RCC 7860 (cell line): ENCODE data around the gene CNDP2.
A peak's percentile ranks its signal among the peaks of the same experiment; 100 is the strongest.

Experiments used
- DNase-seq: peaks from one replicate; pipeline ENCODE4 v3.0.0-alpha.2; 2015; ENCODE audit warnings: low spot score
- FAIRE-seq: peaks from 2 replicates; lab custom pipeline; 2012; peaks lifted over from hg19 to GRCh38; lab: Jason Lieb, UNC

CNDP2 gene

DNA sequence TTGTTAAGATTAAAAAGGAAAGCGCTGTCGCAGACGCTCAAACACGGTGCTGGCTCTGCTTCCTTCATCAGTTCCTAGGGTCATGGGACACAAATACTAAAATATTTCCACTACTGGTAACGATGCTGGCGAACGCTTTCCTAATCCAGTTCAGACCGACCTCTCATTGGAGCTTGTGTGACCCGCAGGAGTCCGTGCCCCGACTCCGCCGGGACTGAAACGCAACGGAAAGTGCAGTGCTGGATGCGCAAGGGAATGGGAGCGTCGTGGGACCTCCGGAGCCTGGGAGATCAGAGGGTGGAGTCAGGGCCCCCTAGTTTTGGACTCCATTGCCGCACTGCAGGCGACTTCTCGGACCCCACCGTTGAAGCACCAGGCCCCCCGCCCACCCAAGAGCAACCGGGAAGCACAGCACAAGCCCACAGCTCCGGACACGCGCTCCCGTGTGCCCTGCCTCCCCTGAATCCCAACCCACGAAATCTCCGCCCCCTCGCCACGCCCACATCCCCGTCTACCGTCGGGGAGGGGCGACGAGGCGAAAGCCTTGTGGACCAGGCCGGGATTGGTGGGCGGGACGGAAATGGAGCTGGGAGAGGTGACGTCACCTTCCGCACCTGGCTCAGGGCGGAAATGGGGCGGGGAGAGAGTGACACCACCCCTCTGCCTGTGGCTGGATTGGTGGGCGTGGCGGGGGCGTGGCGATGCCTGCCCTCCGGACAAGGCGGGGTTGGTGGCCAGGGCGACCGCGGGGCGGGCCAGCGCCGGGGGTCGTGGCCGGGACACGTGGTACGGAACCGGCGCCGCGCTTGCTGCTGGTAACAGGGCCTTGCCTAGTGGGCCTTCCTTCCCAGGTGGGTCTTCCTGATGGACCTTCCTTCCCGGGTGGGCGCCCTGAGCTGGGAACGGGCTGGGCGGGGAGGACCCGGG, at the start of gene CNDP2:
Gene CNDP2, plus strand, starts transcription at position 783 of the 927 bp plus-strand sequence. CDS start 3,611 bp downstream, outside the sequence.
- DNase-seq = peak; percentile 93
- FAIRE-seq = peak; percentile 81

DNA sequence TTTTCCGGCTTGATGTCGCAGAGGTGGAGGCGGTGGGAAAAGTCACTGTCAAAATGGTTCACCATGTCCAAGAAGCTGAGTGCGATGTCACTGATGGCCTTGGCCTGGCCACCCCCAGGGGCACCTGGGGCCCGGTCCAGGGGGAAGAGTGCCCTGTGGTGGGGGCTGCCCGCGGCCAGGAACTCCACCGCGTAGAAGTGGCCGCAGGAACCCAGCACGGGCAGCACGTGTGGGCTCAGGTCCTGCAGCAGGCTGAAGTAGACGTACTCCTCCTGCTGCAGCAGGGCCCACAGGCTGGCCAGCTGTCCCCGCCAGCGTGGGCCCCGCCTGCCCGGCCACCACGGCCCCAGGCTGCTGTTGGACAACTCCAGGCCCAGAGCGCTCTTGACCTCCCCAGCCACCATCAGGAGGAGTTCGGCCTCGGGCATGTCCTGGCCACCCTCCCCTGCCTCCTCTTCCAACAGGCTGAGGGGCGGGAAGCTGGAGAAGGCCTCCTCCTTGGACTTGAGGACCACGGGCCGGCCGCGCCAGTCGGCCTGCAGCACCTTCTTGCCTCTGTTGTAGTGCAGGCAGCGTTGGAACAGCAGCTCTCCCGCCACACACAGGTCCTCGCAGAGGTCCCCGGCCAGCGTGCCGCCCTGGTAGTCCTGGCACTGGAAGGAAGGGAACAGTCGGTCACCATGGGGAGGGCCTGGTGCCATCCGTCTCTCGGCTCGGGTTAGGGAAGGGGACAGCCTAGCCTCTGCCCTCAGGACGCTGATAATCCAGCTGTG, 49.3 kb upstream of the CNDP2 start:
- DNase-seq (no peak), FAIRE-seq (no peak)

GRCh38 chr18:74447404-74448152, 48.6 kb upstream of the CNDP2 start:
- DNase-seq (no peak), FAIRE-seq (no peak)

DNA sequence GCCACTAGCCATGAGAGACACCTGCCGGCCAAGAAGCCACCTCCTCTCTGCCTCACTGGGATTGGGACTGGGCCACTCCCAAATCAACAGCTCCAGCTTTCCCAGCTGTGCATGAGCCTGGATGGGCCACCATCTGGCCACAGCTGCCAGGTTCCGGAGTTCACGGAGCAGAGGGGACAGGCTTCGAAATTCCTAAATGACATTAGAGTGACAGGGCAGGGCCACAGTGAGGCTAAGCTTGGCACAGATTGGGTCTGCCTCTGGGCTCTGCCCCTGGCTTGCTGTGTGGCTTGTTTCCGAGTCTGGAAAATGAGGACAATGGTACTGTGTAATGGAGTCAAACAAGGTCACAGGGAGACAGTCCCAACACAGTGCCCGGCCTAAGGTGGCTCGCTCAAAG, 45.5 kb upstream of the CNDP2 start:
- FAIRE-seq (no peak), DNase-seq (no peak)

- DNase-seq = no peak
- FAIRE-seq = no peak
Observed at GRCh38 chr18:74451148-74451547, 45.0 kb upstream of the CNDP2 start.

GRCh38 chr18:74453016-74453566, 43.1 kb upstream of the CNDP2 start:
- DNase-seq (no peak), FAIRE-seq (no peak)

DNA sequence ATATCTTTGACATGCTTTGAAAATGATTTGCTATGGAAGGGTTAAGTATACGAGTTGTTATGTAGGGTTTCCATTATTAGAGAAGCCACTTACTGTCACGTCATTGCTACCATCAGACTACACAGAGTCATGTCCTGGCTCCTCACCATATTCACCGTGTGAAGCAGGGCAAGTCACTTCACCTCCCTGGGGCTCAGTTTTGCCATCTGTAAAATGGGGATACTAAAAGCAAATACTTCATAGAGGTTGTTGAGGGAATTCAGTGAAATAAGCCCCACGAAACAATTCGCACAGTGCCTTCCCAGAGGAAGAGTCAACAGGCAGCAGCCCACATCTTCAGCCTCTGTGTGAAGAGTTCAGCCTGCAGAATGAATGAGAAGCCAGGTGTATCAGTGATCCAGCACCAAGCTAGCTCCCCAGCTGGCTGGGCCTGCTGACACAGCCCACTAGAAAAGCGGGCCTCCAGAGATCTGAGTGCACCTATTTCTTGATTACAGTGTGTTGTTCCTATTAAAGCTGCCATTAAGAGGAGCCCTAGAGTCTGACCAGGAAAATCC, 42.4 kb upstream of the CNDP2 start:
- DNase-seq (no peak), FAIRE-seq (no peak)

DNA sequence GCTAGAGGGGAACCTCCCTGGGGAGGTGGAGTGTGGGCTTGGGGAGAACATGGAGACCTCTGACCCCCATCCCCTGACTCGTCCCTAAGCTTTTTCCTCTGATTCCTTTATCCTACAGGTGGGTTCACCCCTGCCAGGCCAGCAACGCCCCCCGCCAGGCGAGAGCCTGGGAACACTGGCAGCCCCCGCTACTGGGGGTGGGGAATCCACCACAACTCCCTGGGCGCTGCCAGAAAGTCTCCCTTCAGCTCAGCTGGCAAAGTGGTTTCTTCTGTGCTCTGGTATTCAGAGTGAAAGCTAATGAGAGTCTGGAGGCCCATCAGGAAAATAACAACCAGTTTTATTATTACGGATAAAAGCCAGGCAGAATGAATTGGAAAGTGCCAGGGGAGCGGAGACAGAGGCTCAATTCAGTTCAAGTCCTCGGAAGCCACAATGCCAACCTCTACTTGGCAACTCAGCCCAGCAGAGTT, 41.8 kb upstream of the CNDP2 start:
- DNase-seq = no peak
- no peak for FAIRE-seq

DNA sequence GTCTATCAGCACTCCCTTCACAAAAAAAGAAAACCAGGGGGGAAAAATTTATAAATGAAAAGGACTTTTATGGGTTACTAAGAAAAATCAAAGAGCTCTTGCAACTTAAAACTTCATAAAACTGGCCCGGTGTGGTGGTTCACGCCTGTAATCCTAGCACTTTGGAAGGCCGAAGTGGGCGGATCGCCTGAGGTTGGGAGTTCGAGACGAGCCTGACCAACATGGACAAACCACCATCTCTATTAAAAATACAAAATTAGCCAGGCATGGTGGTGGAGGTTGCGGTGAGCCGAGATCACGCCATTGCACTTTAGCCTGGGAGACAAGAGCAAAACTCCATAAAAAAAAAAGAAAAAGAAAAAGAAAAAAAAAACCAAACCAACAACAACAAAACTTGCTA, 40.8 kb upstream of the CNDP2 start:
- no peak for FAIRE-seq

GRCh38 chr18:74456017-74456348, 40.2 kb upstream of the CNDP2 start:
- FAIRE-seq = no peak
- no peak for DNase-seq

More for the DNA sequence above, 40.8 kb upstream of the CNDP2 start:
- DNase-seq = no peak

- DNase-seq (no peak), FAIRE-seq (no peak)
Observed at GRCh38 chr18:74456349-74457042, 39.7 kb upstream of the CNDP2 start.

DNA sequence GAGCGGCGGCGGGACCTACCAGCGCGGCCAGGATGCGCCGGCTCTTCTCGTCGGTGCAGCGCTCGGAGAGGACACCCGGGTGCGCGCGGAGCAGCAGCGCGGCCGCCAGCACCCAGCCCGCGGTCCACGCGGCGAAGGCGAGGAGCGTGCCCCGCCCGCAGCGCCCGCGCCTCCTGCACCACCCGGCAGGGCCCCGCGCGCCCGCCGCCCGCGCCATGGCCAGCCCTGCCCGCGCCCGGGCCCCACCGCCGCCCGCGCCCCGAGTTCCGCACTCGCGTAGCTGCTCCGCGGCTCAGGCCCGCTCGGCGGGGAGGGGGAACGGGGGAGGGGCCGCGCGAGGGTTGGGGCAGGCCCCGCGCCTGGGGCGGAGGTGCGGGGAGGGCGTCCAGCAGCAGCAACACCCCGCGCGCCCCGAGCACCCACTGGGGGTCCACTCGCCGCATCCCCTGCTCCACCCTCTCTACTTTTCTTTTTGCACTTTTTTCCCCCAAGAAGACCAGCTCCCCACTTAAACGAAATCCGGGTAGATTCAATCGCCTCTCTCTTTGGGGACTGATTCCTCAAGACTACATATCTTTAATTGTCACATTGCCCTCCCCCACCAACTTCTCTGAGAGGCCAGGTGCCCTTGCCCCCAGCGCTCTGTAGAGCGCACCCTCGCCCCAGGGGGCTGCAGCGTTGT, 39.0 kb upstream of the CNDP2 start, which contains the start of gene DIPK1C:
Gene DIPK1C, minus strand, starts transcription at position 266 of the 682 bp plus-strand sequence. Its CDS starts 49 bp downstream, at position 217.
- DNase-seq = no peak

GRCh38 chr18:74457725-74458421, 38.3 kb upstream of the CNDP2 start:
- FAIRE-seq (no peak), DNase-seq (no peak)

More for the DNA sequence above, 39.0 kb upstream of the CNDP2 start, which contains the start of gene DIPK1C:
- FAIRE-seq = no peak

- no peak for FAIRE-seq
- no peak for DNase-seq
Observed at GRCh38 chr18:74459889-74460288, 36.3 kb upstream of the CNDP2 start.

DNA sequence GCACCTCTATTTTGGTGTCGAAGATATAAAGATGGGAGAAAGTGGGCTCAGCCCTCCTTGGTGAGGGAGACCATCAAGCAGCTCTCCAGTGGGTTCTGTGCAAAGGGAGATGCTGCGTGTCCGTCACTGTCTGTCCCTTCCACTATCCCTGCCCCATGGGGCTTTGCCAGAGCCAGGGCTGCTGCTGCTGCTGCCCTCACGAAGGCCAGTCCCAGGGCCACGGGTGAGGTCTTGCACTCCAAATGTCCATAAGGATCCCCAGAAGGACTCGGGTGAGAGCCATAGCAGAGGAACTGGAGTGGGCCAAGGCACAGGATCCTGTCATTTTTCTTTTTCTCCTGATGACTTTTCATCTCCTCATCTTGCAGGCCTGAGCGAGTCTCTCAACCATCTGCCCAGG, 35.3 kb upstream of the CNDP2 start:
- DNase-seq (no peak), FAIRE-seq (no peak)

GRCh38 chr18:74463254-74463653, 32.9 kb upstream of the CNDP2 start:
- no peak for FAIRE-seq
- no peak for DNase-seq

GRCh38 chr18:74463983-74464382, 32.2 kb upstream of the CNDP2 start:
- no peak for DNase-seq
- FAIRE-seq = no peak

GRCh38 chr18:74465775-74466174, 30.4 kb upstream of the CNDP2 start:
- DNase-seq = no peak
- FAIRE-seq = no peak
